ENCODE data around the gene RAF1. TPM values are rescaled to one million over a fixed set of nuclear protein-coding genes. Genes with fewer than 3 reads are reported as not detected.

RAF1 gene
- total RNA-seq, 2 donors from 2014 or later = 101 to 126 TPM

- TF ChIP-seq POLR2A (IDR thresholded peaks at IDR 0.05) (no peak), POLR2AphosphoS5 (IDR thresholded peaks at IDR 0.05) (no peak)
- TF ChIP-seq, protein P1, sequence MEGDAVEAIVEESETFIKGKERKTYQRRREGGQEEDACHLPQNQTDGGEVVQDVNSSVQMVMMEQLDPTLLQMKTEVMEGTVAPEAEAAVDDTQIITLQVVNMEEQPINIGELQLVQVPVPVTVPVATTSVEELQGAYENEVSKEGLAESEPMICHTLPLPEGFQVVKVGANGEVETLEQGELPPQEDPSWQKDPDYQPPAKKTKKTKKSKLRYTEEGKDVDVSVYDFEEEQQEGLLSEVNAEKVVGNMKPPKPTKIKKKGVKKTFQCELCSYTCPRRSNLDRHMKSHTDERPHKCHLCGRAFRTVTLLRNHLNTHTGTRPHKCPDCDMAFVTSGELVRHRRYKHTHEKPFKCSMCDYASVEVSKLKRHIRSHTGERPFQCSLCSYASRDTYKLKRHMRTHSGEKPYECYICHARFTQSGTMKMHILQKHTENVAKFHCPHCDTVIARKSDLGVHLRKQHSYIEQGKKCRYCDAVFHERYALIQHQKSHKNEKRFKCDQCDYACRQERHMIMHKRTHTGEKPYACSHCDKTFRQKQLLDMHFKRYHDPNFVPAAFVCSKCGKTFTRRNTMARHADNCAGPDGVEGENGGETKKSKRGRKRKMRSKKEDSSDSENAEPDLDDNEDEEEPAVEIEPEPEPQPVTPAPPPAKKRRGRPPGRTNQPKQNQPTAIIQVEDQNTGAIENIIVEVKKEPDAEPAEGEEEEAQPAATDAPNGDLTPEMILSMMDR (IDR thresholded peaks at IDR 0.05) = no peak
- no peak for DNase-seq (ENCODE audit: low spot score)
- Histone ChIP-seq H3K27me3 (replicated peaks; ENCODE audit: insufficient read depth) (no peaks in the 10 kb centered on the region), H3K4me1 (replicated peaks) (no peaks in the 10 kb centered on the region), H3K27ac (no peak overlapping the region), H3K4me3 (no peak overlapping the region), H3K36me3 (peaks cover 2 to 26% of the 10 kb centered on the region in 2 donors), H3K9me3 (no peaks in the 10 kb centered on the region)
- intact Hi-C loops (cut with DNase I) = no loop called here
- 91% methylated on average over 4 of the region's 4 CpGs for WGBS
These were observed 73.8 kb downstream of the RAF1 start for GRCh38 chr3:12590096-12590495.

DNA sequence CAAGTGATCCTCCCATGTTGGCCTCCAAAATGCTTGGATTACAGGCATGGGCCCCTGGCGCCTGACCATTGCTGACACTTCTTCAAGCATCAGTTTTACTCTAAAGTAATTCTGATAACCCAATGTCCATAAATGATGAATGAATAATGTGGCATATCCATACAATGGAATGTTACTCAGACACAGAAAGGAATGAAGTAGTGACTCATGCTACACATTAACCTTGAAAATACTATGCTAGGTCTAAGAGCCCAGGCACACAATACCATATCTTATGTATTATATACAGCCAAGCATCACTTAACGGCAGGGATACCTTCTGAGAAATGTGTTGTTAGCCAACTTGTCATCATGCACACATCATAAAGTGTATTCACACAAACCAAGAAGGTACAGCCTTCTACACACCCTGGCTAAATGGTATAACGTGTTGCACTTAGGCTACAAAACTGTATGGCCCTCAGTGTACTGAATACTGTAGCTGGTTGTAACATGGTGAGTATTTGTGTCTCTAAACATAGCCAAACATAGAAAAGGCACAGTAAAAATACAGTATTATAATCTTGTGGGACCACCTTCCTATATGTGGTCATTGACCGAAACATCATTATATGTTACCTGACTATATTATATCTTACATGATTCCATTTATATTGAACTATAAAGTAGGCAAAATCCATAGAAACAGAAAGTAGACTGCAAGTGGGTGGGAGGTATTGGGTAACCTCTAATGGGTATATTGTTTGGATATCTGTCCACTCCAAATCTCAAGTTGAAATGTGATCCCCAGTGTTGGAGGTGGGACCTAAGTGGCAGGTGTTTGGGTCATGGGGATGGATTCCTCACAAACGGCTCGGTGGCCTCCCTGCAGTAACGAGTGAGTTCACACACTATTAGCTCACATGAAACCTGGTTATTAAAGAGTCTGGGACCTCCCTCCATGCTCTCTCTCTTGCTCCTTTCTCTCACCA is 75.6 kb downstream of the RAF1 start:
- H3K4me1 ChIP-seq (replicated peaks) = no peaks in the 10 kb centered on the region
- no peak overlapping the region for H3K4me3 ChIP-seq
- H3K36me3 ChIP-seq = peaks cover 2 to 26% of the 10 kb centered on the region in 2 donors
- no peaks in the 10 kb centered on the region for H3K27me3 ChIP-seq (replicated peaks; ENCODE audit: insufficient read depth)
- TF ChIP-seq, protein P1 (IDR thresholded peaks at IDR 0.05) = no peak
- TF ChIP-seq POLR2AphosphoS5 (IDR thresholded peaks at IDR 0.05) = no peak
- no peak for TF ChIP-seq POLR2A (IDR thresholded peaks at IDR 0.05)
- 76% methylated on average over 7 of the region's 7 CpGs for WGBS
- no peak overlapping the region for H3K27ac ChIP-seq
- intact Hi-C loops (cut with DNase I) = no loop called here
- DNase-seq (ENCODE audit: low spot score) = no peak
- no peaks in the 10 kb centered on the region for H3K9me3 ChIP-seq

GRCh38 chr3:12586403-12586802 is 77.5 kb downstream of the RAF1 start:
- Histone ChIP-seq H3K36me3 (peaks cover 2 to 37% of the 10 kb centered on the region in 2 donors), H3K4me3 (no peak overlapping the region), H3K27me3 (replicated peaks; ENCODE audit: insufficient read depth) (no peaks in the 10 kb centered on the region), H3K9me3 (no peaks in the 10 kb centered on the region), H3K4me1 (replicated peaks) (no peaks in the 10 kb centered on the region), H3K27ac (no peak overlapping the region)
- TF ChIP-seq POLR2AphosphoS5 (IDR thresholded peaks at IDR 0.05) (no peak), POLR2A (IDR thresholded peaks at IDR 0.05) (no peak)
- TF ChIP-seq, protein P1 (IDR thresholded peaks at IDR 0.05) = no peak
- DNase-seq (ENCODE audit: low spot score) = no peak
- intact Hi-C loops (cut with DNase I) = no loop called here
- 90% methylated on average over 3 of the region's 3 CpGs for WGBS

DNA sequence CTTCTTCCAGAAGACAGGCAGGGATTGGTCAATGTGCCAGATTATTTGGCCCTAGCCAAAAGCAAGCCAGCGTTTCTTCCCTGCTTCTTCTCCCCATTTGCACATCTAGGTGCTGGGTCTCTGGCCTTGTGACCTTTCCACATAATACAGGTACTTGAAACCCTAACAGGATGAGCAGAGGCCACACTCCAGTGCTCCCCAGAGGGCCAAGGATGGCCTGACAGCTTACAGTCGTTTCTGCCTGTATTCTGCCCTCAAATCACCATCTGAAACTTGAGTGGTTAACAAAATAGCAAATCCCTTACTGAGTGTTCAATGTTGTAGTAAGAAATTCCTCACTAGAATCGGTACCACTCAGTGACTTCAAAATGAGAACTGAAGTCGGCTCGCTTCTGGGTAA is 77.9 kb downstream of the RAF1 start:
- WGBS = 70% methylated on average over 5 of the region's 5 CpGs
- Histone ChIP-seq H3K27ac (no peak overlapping the region), H3K4me3 (no peak overlapping the region), H3K36me3 (peaks cover 0 to 34% of the 10 kb centered on the region in 2 donors), H3K4me1 (replicated peaks) (no peaks in the 10 kb centered on the region), H3K9me3 (no peaks in the 10 kb centered on the region), H3K27me3 (replicated peaks; ENCODE audit: insufficient read depth) (no peaks in the 10 kb centered on the region)
- TF ChIP-seq POLR2AphosphoS5 (IDR thresholded peaks at IDR 0.05) = no peak
- intact Hi-C loops (cut with DNase I) = no loop called here
- DNase-seq (ENCODE audit: low spot score) = no peak

DNA sequence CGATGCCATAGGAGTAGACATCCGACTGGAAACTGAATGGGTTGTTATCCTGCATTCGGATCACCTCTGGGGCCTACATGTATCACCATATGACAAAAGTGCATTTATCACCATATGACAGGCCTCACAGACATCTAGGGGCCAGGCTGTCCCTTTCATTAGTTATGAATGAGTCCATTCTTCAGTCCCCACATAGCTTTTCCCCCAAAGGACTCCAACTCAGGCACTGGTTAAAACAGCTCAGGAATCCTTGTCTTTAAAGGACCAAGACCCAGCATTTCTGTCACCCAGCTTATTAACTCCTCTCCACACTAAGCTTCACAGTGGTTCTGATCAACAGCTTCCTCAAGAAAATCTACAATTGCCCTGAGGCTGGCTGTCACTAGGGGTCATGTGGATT is 78.7 kb downstream of the RAF1 start:
- intact Hi-C loops (cut with DNase I) = no loop called here
- 88% methylated on average over 3 of the region's 3 CpGs for WGBS
- no peak overlapping the region for H3K27ac ChIP-seq

More for the DNA sequence above, 78.7 kb downstream of the RAF1 start:
- H3K9me3 ChIP-seq = no peaks in the 10 kb centered on the region
- no peaks in the 10 kb centered on the region for H3K4me1 ChIP-seq (replicated peaks)
- no peak overlapping the region for H3K4me3 ChIP-seq
- H3K36me3 ChIP-seq = peaks cover 0 to 28% of the 10 kb centered on the region in 2 donors
- TF ChIP-seq POLR2AphosphoS5 (IDR thresholded peaks at IDR 0.05) (no peak), POLR2A (IDR thresholded peaks at IDR 0.05) (no peak)
- TF ChIP-seq, protein P1 (IDR thresholded peaks at IDR 0.05) = no peak
- no peaks in the 10 kb centered on the region for H3K27me3 ChIP-seq (replicated peaks; ENCODE audit: insufficient read depth)
- no peak for DNase-seq (ENCODE audit: low spot score)

Data from prostate gland (tissue), 2 donors.